HG02884 (cell line): Measurements from ENCODE around the gene OSBPL8.
"Not testable (repeated sequence)": the region's sequence is repeated elsewhere in the genome, so short reads cannot be mapped to it uniquely, and the experiment has no call there.

Source experiments
- ATAC-seq: cut with Tn5 transposase; IDR thresholded peaks from one replicate; pipeline ENCODE4 v1.9.1; 2021; ENCODE audit warnings: mild to moderate bottlenecking, moderate library complexity; ENCODE audit not compliant: unreplicated experiment

The OSBPL8 gene

GRCh38 chr12:76426160-76426559 is 133.4 kb downstream of the OSBPL8 start:
- ATAC-seq: no peak

- ATAC-seq: no peak
Measured at GRCh38 chr12:76424941-76425340, 134.6 kb downstream of the OSBPL8 start.

- no peak for ATAC-seq
Measured at GRCh38 chr12:76422543-76423438, 136.8 kb downstream of the OSBPL8 start.

DNA sequence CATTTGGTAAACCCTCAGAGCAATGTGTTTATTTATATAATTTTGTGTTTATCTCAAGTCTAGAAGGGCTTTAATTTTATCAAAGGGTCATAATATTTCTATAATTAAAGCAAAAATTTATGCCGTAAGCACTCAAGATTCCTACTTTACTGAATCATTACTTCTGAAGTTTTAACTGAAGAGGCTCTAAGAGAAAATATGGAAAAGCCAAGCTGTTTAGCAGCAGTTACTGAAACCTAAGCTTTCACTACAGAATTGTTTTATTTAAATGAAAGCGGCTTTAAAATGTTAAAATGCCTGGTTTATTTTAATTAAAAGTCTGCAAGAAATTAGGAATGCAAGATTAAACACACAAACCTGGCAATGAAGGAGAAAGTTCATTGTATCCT is 137.4 kb downstream of the OSBPL8 start:
- no peak for ATAC-seq

DNA sequence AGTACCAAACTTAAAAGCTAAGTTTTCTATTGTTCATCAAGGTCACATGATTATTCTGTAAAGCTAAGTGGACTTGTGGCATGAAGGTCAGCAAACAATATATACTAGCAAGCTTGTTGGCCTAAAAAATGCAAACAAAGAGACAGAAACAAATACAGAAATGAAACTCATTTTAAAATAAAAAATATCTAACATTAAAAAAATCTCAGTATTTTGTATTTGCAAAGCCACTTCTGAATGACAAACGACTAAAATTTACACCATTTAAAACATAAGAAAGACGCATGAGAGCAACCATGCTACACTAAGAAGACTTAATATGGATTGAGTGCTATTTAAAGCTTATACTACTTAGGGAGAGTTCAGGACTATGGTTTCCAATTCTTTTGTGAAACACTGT is 138.5 kb downstream of the OSBPL8 start:
- ATAC-seq: no peak

DNA sequence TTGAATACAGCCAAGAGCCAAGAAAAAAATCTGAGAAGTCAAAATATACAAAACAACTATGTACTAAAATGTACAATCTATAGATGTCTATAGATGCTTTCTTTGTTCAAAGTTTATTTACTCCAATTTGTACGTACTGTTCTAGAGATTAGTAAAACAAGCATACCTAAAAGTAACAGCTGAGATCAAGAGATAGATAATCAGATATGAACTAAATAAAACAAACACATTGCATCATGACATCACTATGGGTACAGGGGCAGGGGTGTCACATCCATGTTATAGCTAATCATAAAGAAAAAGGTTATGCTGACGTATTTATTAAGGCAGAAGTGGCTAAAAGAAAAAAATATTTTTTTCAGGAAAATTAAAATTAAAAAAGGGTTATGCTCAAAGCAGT is 139.3 kb downstream of the OSBPL8 start:
- no peak for ATAC-seq

- ATAC-seq: no peak
Measured at GRCh38 chr12:76417116-76417515, 142.5 kb downstream of the OSBPL8 start.

DNA sequence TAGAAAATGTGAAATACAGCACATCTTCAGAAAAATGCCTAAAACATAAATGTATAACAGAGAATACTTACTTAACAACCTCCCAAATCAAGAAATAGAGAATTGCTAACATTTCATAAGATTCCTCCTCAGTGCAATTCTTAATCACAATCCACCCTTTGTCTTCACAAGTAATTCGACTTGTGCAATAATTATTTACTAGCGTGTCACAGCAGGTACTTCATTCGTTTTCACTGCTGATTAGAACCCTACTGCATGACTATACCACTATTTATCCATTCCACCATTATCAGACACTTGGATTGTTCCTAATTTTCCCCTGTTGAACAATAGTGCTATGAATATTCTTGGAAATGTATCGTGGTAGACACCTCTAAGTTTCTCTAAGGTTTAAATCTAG is 146.4 kb downstream of the OSBPL8 start:
- ATAC-seq: no peak

GRCh38 chr12:76410781-76411180 is 148.8 kb downstream of the OSBPL8 start:
- ATAC-seq: no peak

- ATAC-seq: no peak
Measured at GRCh38 chr12:76410371-76410770, 149.2 kb downstream of the OSBPL8 start.

- no peak for ATAC-seq
Measured at GRCh38 chr12:76409074-76409473, 150.5 kb downstream of the OSBPL8 start.

GRCh38 chr12:76407710-76408109 is 151.9 kb downstream of the OSBPL8 start:
- ATAC-seq: no peak

- no peak for ATAC-seq
Measured at GRCh38 chr12:76402259-76402658, 157.3 kb downstream of the OSBPL8 start.

DNA sequence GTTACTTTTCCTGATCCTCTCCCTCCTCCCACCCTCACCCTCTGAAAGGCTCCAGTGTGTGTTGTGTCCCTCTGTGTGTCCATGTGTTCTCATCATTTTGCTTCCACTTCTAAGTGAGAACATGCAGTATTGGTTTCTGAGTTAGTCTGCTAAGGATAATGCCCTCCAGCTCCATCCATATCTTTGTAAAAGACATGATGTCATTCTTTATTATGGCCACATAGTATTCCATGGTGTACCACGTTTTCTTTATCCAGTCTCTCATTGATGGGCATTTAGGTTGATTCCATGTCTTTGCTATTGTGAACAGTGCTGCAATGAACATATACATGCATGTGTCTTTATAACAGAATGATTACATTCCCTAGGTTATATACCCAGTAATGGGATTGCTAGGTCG is 159.4 kb downstream of the OSBPL8 start:
- ATAC-seq: no peak

- no peak for ATAC-seq
Measured at GRCh38 chr12:76399040-76399439, 160.5 kb downstream of the OSBPL8 start.

- no peak for ATAC-seq
Measured at GRCh38 chr12:76398106-76398505, 161.5 kb downstream of the OSBPL8 start.

GRCh38 chr12:76391461-76391860 is 168.1 kb downstream of the OSBPL8 start:
- no peak for ATAC-seq

- no peak for ATAC-seq
Measured at GRCh38 chr12:76387614-76388013, 172.0 kb downstream of the OSBPL8 start.

DNA sequence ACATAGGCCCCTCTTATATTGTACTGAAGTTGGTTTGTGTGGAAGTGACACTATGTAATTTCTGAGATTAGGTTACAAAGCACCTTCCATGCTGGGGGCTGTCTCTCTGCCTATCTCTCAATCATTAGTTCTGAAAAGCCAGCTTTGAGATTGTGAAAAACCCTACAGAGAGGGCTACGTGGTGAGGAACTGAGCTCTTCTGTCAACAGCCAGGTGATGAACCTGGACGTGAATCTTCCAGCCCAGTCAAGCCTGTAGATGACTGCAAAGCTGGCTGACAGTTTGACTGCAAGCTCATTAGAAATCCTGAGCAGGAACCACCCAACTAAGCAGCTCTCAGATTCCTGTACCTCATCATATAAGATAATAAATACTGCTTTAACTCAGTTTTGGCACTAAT is 175.0 kb downstream of the OSBPL8 start:
- ATAC-seq: no peak

- no peak for ATAC-seq
Measured at GRCh38 chr12:76383988-76384387, 175.6 kb downstream of the OSBPL8 start.

DNA sequence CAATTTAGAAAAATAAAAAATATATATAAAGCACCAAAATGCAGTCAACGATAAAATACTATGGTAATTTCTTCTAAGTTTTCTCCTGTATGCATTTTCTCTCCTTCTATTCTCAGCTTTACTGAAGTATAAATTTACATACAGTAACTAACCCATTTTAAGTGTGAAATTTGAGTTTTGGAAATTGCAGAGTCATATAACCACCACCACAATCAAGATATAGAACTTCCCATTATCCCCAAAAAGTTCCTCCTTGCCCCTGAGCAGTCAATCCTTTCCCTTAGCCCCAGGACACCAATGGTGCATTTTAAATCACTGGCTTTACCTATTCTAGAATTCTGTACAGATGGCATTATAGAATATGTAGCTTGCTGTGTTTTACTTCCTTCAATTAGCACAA is 180.3 kb downstream of the OSBPL8 start:
- ATAC-seq: no peak

DNA sequence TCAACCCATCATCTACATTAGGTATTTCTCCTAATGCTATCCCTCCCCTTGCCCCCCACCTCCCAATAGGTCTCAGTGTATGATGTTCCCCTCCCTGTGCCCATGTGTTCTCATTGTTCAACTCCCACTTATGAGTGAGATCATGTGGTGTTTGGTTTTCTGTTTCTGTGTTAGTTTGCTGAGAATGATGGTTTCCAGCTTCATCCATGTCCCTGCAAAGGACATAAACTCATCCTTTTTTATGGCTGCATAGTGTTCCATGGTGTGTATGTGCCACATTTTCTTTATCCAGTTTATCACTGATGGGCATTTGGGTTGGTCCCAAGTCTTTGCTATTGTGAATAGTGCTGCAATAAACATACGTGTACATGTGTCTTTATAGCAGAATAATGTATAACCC is 182.7 kb downstream of the OSBPL8 start:
- ATAC-seq: not testable (repeated sequence)

DNA sequence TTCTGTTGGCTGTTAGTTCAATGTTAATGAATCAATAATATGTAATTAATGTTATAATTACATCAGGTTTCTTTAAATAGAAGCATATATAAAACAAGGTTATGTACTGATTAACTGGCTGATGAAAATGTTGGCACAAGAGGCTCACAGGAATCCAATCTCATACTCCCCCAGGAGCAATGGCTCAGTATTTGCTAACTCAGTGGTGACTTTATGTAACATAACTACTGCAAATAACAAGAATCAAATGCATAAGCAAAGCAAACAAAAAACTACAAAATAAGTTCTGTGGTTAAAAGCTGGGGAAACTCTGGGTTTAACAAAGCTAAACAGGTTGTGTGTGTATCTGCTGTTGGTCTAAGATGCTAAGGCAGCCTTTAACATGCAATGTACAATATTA is 183.6 kb downstream of the OSBPL8 start:
- ATAC-seq: no peak
